Measurements from ENCODE around the gene WASF2.

- no peak for TF ChIP-seq CREB1 (IDR thresholded peaks at IDR 0.05; ENCODE audit: low read depth)
- TF ChIP-seq REST (IDR thresholded peaks at IDR 0.05; ENCODE audit: low read depth), result no peak
- no peak for TF ChIP-seq EGR1 (IDR thresholded peaks at IDR 0.05)
- TF ChIP-seq CEBPB (IDR thresholded peaks at IDR 0.05), result no peak
- TF ChIP-seq TAF1 (IDR thresholded peaks at IDR 0.05; ENCODE audit: low read depth), result no peak
- TF ChIP-seq EP300 (IDR thresholded peaks at IDR 0.05; ENCODE audit: borderline replicate concordance), result no peak
- TF ChIP-seq FOXM1 (IDR thresholded peaks at IDR 0.05; ENCODE audit: borderline replicate concordance, low read depth), result no peak
- TF ChIP-seq RAD21 (IDR thresholded peaks at IDR 0.05; ENCODE audit: low read depth), result no peak
- no peak for TF ChIP-seq MAX (IDR thresholded peaks at IDR 0.05)
- TF ChIP-seq YY1 (IDR thresholded peaks at IDR 0.05; ENCODE audit: low read depth), result no peak
- TF ChIP-seq USF1 (IDR thresholded peaks at IDR 0.05), result no peak
These were observed 27.3 kb upstream of the WASF2 start for GRCh38 chr1:27517301-27517700.

Data from Ishikawa (cell line).